ENCODE data around the gene AGPAT2. TPM values are rescaled to one million over a fixed set of nuclear protein-coding genes. Genes with fewer than 3 reads are reported as not detected.

AGPAT2 gene
- total and polyA plus RNA-seq, 7 experiments from 2014 or later, result 2.3 to 20.6 (median 12.0) TPM

DNA sequence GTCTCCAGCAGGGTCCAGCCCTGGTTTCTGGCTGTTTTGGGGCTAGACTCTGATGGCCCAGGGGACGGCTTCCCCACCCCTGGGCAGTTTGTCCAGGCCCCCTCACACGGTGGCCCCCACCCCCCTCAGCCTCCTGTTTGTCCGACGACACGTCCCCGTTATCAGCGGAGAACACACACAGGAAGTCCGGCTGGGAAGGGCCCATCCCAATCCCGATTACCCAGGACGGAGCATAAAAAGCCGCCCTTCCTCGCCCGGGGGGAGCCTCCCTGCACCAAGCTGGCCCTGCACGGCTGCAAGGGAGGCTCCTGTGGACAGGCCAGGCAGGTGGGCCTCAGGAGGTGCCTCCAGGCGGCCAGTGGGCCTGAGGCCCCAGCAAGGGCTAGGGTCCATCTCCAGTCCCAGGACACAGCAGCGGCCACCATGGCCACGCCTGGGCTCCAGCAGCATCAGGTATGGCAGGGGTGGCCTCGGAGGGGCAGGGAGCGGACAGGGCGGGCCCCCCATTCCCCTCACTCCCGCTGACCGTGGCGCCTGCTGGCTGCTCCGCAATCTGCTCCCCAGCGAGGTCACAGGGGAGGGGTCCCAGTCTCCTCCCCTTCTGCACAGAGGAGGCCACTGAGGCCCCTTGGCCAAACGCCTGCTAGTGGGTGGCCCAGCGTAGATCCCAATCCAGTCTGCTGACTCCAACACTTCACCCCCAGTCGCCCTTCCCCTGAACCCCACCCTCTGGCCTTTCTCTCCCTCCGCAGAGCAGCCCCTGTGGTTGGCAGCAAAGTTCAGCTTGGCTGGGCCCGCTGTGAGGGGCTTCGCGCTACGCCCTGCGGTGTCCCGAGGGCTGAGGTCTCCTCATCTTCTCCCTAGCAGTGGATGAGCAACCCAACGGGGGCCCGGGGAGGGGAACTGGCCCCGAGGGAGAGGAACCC is 24.3 kb downstream of the AGPAT2 start, which contains the start of gene EGFL7:
EGFL7 (plus strand) TSS at position 261 of the 926 bp plus-strand sequence. CDS start 5,367 bp downstream, outside the sequence.
- POLR2A ChIA-PET, result no interaction called here

GRCh38 chr9:136662326-136662655 is 25.0 kb downstream of the AGPAT2 start:
- peaks cover 7 to 12% of the 10 kb centered on the region in 2 donors for H3K27me3 ChIP-seq (ENCODE audit: control insufficient read depth in 2 of 2, insufficient read depth in 2 of 2, low read length in 2 of 2)
- H3K4me1 ChIP-seq (ENCODE audit: control insufficient read depth in 2 of 2, insufficient read depth in 2 of 2, low read length in 2 of 2), result peaks cover 4 to 11% of the 10 kb centered on the region in 2 donors
- DNase-seq (no peak), ATAC-seq (no peak)
- Mint-ChIP-seq H3K4me3 (no peak overlapping the region), H3K27me3 (peaks cover 13 to 31% (median 23%) of the 10 kb centered on the region in 5 donors), H3K9me3 (no peaks in the 10 kb centered on the region), H3K36me3 (peaks cover 0 to 4% (median 0%) of the 10 kb centered on the region in 5 donors), H3K4me1 (peaks cover 5 to 16% (median 9%) of the 10 kb centered on the region in 7 donors), H3K27ac (no peak overlapping the region)
- ChIA-PET POLR2A (no interaction called here), CTCF (no interaction called here)
- intact Hi-C loops (cut with micrococcal nuclease), result no loop called here
- no peak overlapping the region for H3K27ac ChIP-seq (ENCODE audit: low read depth, low read length)
- no peaks in the 10 kb centered on the region for H3K36me3 ChIP-seq (ENCODE audit: control insufficient read depth in 2 of 3, insufficient read depth in 3 of 3, low read length in 3 of 3)
- no peak overlapping the region for H3K4me3 ChIP-seq (ENCODE audit: low read length)
- no peaks in the 10 kb centered on the region for H3K9me3 ChIP-seq (ENCODE audit: control insufficient read depth in 2 of 3, low read length in 3 of 3)

More for the DNA sequence above, 24.3 kb downstream of the AGPAT2 start, which contains the start of gene EGFL7:
- peaks cover 5 to 12% of the 10 kb centered on the region in 2 donors for H3K27me3 ChIP-seq (ENCODE audit: control insufficient read depth in 2 of 2, insufficient read depth in 2 of 2, low read length in 2 of 2)
- Mint-ChIP-seq H3K36me3 (peaks cover 0 to 1% (median 0%) of the 10 kb centered on the region in 5 donors), H3K27ac (no peak within 1 kb of the TSS), H3K9me3 (no peaks in the 10 kb centered on the region), H3K4me1 (peaks cover 1 to 13% (median 7%) of the 10 kb centered on the region in 7 donors), H3K27me3 (peaks cover 7 to 27% (median 17%) of the 10 kb centered on the region in 5 donors), H3K4me3 (peak within 1 kb of the TSS in 3 of 10 donors; percentile 32 to 83 (median 45))
- intact Hi-C loops (cut with micrococcal nuclease), result no loop called here
- H3K36me3 ChIP-seq (ENCODE audit: control insufficient read depth in 2 of 3, insufficient read depth in 3 of 3, low read length in 3 of 3), result no peaks in the 10 kb centered on the region
- H3K27ac ChIP-seq (ENCODE audit: low read depth, low read length), result no peak within 1 kb of the TSS
- H3K4me3 ChIP-seq (ENCODE audit: low read length), result no peak within 1 kb of the TSS
- no peaks in the 10 kb centered on the region for H3K9me3 ChIP-seq (ENCODE audit: control insufficient read depth in 2 of 3, low read length in 3 of 3)
- peaks cover 4 to 11% of the 10 kb centered on the region in 2 donors for H3K4me1 ChIP-seq (ENCODE audit: control insufficient read depth in 2 of 2, insufficient read depth in 2 of 2, low read length in 2 of 2)
- CTCF ChIA-PET, result no interaction called here
- DNase-seq (no peak), ATAC-seq (no peak)

DNA sequence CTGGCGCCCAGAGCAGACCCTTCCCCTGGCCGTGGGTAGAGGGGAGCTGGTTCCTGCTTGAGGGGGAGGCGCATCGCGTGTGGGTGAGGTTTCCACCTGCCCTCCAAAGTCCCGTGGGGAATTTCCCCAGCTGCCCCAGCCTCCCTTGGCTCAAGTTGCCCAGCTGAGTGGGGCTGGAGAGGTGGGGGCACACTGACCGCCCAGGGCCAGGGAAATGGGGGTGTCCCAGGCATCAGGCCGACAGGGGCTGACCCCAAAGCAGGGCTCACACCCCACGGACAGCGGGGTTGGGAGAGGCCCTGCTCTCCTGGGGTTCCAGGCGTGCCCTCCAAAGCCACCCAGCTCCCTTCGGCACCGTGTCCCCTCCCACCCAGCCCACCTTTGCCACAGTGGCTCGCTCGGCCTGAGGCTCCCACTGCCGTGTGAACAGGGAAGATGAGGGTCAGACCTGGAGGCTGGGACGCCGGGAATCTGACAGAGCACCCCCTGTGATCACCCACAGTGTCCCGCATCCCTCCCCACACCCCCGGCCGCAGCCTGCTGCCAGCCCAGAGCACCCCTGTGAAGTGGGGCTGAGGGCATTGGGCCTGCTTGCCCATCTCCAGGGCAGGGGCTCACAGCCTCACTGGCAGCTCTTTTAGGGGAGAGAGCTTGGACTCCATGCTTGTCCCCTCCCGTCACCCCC is 25.5 kb downstream of the AGPAT2 start:
- CTCF ChIA-PET, result no interaction called here
- Mint-ChIP-seq H3K9me3 (no peaks in the 10 kb centered on the region), H3K36me3 (peaks cover 0 to 4% (median 0%) of the 10 kb centered on the region in 5 donors), H3K4me3 (no peak overlapping the region), H3K27me3 (peaks cover 13 to 34% (median 28%) of the 10 kb centered on the region in 5 donors), H3K4me1 (peaks cover 5 to 16% (median 10%) of the 10 kb centered on the region in 7 donors), H3K27ac (no peak overlapping the region)
- DNase-seq (no peak), ATAC-seq (no peak)
- Histone ChIP-seq H3K4me1 (ENCODE audit: control insufficient read depth in 2 of 2, insufficient read depth in 2 of 2, low read length in 2 of 2) (peaks cover 4 to 11% of the 10 kb centered on the region in 2 donors), H3K27me3 (ENCODE audit: control insufficient read depth in 2 of 2, insufficient read depth in 2 of 2, low read length in 2 of 2) (peaks cover 7 to 12% of the 10 kb centered on the region in 2 donors), H3K27ac (ENCODE audit: low read depth, low read length) (no peak overlapping the region), H3K36me3 (ENCODE audit: control insufficient read depth in 2 of 3, insufficient read depth in 3 of 3, low read length in 3 of 3) (no peaks in the 10 kb centered on the region), H3K9me3 (ENCODE audit: control insufficient read depth in 2 of 3, low read length in 3 of 3) (no peaks in the 10 kb centered on the region), H3K4me3 (ENCODE audit: low read length) (no peak overlapping the region)
- POLR2A ChIA-PET, result no interaction called here
- intact Hi-C loops (cut with micrococcal nuclease), result no loop called here

DNA sequence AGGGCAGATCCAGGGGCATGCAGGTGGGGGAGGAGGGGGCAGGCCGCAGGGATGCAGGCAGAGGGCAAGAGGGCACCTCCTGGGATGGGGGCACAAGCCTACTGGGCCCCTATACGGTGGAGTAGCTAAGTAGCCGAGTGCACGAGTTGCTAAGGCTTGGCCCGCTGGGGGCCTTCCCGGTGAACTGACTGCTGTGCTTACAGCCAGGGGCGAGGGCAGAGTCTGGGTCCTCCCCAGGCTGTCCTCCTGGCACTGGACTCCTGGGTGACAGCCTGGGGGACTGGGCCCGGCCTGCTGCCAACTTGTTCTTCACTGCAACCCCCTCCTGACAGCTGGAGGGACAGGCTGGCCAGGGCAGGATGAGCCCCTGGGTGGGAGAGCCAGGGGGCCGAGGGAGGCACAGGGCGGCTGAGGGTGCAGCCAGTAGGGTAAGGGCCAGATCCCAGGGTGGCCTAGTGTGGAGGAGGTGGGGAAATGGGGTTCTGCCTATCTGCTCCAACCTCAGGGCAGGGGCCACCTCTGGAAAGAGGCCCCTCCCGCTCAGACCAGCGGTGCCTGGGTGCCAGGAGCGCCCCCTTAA is 26.2 kb downstream of the AGPAT2 start:
- intact Hi-C loops (cut with micrococcal nuclease), result no loop called here
- Histone ChIP-seq H3K9me3 (ENCODE audit: control insufficient read depth in 2 of 3, low read length in 3 of 3) (no peaks in the 10 kb centered on the region), H3K4me3 (ENCODE audit: low read length) (no peak overlapping the region), H3K27ac (ENCODE audit: low read depth, low read length) (no peak overlapping the region), H3K4me1 (ENCODE audit: control insufficient read depth in 2 of 2, insufficient read depth in 2 of 2, low read length in 2 of 2) (peaks cover 4 to 13% of the 10 kb centered on the region in 2 donors), H3K27me3 (ENCODE audit: control insufficient read depth in 2 of 2, insufficient read depth in 2 of 2, low read length in 2 of 2) (peaks cover 7 to 15% of the 10 kb centered on the region in 2 donors), H3K36me3 (ENCODE audit: control insufficient read depth in 2 of 3, insufficient read depth in 3 of 3, low read length in 3 of 3) (no peaks in the 10 kb centered on the region)
- H3K27me3 Mint-ChIP-seq, result peaks cover 17 to 36% (median 33%) of the 10 kb centered on the region in 5 donors
- peaks cover 3 to 19% (median 11%) of the 10 kb centered on the region in 7 donors for H3K4me1 Mint-ChIP-seq
- H3K9me3 Mint-ChIP-seq, result no peaks in the 10 kb centered on the region
- POLR2A ChIA-PET, result no interaction called here
- no peak for ATAC-seq
- no peak overlapping the region for H3K27ac Mint-ChIP-seq
- DNase-seq, result no peak
- peaks cover 0 to 4% (median 0%) of the 10 kb centered on the region in 5 donors for H3K36me3 Mint-ChIP-seq
- CTCF ChIA-PET, result no interaction called here
- H3K4me3 Mint-ChIP-seq, result no peak overlapping the region

DNA sequence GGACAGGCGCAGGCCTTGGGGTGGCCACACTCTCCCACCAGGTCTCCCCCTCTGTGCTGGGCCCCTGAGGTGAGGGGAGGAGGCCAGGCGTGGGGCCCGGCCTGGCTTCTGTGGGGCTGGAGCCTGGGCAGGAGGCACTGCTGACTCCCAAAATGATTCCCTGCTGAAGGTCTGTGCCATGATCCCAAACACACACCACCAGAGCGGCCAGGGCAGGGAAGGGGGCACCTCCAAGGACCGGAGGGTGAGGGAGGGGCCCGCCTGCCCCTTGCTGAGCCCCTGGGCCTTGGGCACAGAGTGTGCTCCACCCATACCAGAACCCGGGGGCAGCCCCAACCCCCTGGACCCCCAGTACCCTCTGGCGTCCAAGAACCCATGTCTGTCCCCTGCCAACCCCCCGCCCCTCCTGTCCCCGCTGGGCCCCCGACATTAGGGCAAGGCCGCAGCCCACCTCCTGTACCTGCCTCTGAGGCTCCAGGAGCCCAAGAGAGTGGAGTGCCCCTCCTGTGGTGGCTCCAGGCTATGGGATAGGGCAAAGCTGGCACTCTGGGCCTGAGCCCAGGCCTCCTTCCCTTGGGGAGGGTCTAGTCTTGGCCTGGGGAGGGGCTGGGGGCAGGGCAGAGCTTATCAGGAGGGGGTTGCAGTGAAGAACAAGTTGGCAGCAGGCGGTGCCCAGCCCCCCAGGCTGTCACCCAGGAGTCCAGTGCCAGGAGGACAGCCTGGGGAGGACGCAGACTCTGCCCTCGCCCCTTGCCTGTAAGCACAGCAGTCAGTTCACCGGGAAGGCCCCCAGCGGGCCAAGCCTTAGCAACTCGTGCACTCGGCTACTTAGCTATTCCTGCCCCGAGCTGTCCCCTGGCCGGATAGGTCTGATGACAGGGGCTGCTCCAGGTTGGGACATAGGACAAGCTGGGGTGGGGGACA is 27.1 kb downstream of the AGPAT2 start:
- ATAC-seq (no peak), DNase-seq (peak in 1 of 9 donors; percentile 8)
- ChIA-PET POLR2A (no interaction called here), CTCF (no interaction called here)
- peaks cover 2 to 21% (median 15%) of the 10 kb centered on the region in 7 donors for H3K4me1 Mint-ChIP-seq
- no peak overlapping the region for H3K27ac ChIP-seq (ENCODE audit: low read depth, low read length)
- no peak overlapping the region for H3K4me3 ChIP-seq (ENCODE audit: low read length)
- H3K4me1 ChIP-seq (ENCODE audit: control insufficient read depth in 2 of 2, insufficient read depth in 2 of 2, low read length in 2 of 2), result peaks cover 3 to 15% of the 10 kb centered on the region in 2 donors
- peaks cover 7 to 17% of the 10 kb centered on the region in 2 donors for H3K27me3 ChIP-seq (ENCODE audit: control insufficient read depth in 2 of 2, insufficient read depth in 2 of 2, low read length in 2 of 2)
- H3K36me3 ChIP-seq (ENCODE audit: control insufficient read depth in 2 of 3, insufficient read depth in 3 of 3, low read length in 3 of 3), result no peaks in the 10 kb centered on the region
- no peaks in the 10 kb centered on the region for H3K9me3 Mint-ChIP-seq
- peaks cover 0 to 4% (median 0%) of the 10 kb centered on the region in 5 donors for H3K36me3 Mint-ChIP-seq
- intact Hi-C loops (cut with micrococcal nuclease), result no loop called here
- H3K9me3 ChIP-seq (ENCODE audit: control insufficient read depth in 2 of 3, low read length in 3 of 3), result no peaks in the 10 kb centered on the region
- peaks cover 19 to 44% (median 39%) of the 10 kb centered on the region in 5 donors for H3K27me3 Mint-ChIP-seq
- no peak overlapping the region for H3K27ac Mint-ChIP-seq
- H3K4me3 Mint-ChIP-seq, result peak overlapping the region in 1 of 10 donors; percentile 77

Measured in naive thymus-derived CD4-positive, alpha-beta T cell (primary cell).